Activated naive CD4-positive, alpha-beta T cell treated with anti-CD3 and anti-CD28 coated beads for 36 hours (primary cell): ENCODE measurements around the gene OSM. TPM values are rescaled to one million over a fixed set of nuclear protein-coding genes. Genes with fewer than 3 reads are reported as not detected.
A peak's percentile ranks its signal among the peaks of the same experiment; 100 is the strongest.

Experiments
- CTCF ChIA-PET: fragments of 350-600 bp; sonication (Branson Sonifier 250); formaldehyde crosslinking; loops from one replicate; lab custom pipeline; 2021; ENCODE audit warnings: antibody characterized with exemption; lab: Charles Lee
- DNase-seq: peaks from one replicate; pipeline ENCODE4 v3.0.0-alpha.2; 2020
- H3K27ac Mint-ChIP-seq: one replicate; pipeline ENCODE4 v1.8.0; 2021; ENCODE audit warnings: mild to moderate bottlenecking, mixed read lengths
- H3K27me3 Mint-ChIP-seq: one replicate; pipeline ENCODE4 v1.8.0; 2021; ENCODE audit warnings: low read depth, mixed read lengths
- H3K36me3 Mint-ChIP-seq: one replicate; pipeline ENCODE4 v1.8.0; 2021; ENCODE audit warnings: low read depth, mixed read lengths
- H3K4me1 Mint-ChIP-seq: one replicate; pipeline ENCODE4 v1.8.0; 2021; ENCODE audit warnings: low read depth, mixed read lengths
- H3K4me3 Mint-ChIP-seq: one replicate; pipeline ENCODE4 v1.8.0; 2021; ENCODE audit warnings: mild to moderate bottlenecking, moderate library complexity, mixed read lengths
- H3K9me3 Mint-ChIP-seq: one replicate; pipeline ENCODE4 v1.8.0; 2021; ENCODE audit warnings: mixed read lengths
- intact Hi-C: fragments of 100-400 bp; cut with micrococcal nuclease; formaldehyde crosslinking; loops from one replicate; pipeline ENCODE4 v1.15.1; 2023
- total RNA-seq, 2 experiments: library from RNA; stranded (reverse); gene quantifications; one replicate each; pipeline ENCODE4 v1.2.3, GENCODE V29; 2021

OSM gene
- total RNA-seq, 2 experiments from 2014 or later = 8.9 to 11.2 TPM

DNA sequence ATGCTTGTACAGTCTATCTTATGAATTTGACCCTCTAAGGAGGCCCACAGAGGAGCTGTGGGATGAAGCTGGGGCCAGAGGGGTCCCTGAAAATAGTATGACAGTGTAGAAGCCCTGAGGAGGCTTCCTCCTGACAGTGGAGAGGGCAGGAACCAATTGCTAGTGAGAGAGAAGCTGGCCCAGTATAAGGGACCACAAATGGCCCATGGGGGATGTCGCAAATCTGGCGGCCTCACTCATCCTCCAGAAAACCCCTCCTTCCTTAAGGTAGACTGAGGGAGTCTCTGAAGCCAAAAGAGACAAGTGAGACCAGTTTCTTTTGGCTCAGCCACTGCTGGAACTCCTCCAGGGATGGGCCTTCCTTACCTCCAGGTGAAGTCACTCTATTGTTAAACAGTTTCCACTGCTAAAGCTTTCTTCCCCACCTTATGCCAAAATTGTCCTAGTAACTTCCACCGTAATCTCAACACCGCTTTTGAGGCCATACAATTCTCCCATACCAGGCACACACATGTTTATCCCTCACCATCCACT lies 40.5 kb upstream of the OSM start:
- Mint-ChIP-seq H3K27ac (peak overlapping the region; percentile 97), H3K27me3 (no peaks in the 10 kb centered on the region), H3K9me3 (no peaks in the 10 kb centered on the region), H3K4me3 (peak overlapping the region; percentile 70), H3K36me3 (peaks cover 3% of the 10 kb centered on the region), H3K4me1 (peaks cover 98% of the 10 kb centered on the region)
- intact Hi-C loops = no loop called here
- CTCF ChIA-PET = interaction anchor here (2.6 to 3.6 kb wide), 2 partner anchors 17 to 19 kb away, joined by 8 to 10 read pairs; no protein-coding TSS in a partner anchor
- no peak for DNase-seq

DNA sequence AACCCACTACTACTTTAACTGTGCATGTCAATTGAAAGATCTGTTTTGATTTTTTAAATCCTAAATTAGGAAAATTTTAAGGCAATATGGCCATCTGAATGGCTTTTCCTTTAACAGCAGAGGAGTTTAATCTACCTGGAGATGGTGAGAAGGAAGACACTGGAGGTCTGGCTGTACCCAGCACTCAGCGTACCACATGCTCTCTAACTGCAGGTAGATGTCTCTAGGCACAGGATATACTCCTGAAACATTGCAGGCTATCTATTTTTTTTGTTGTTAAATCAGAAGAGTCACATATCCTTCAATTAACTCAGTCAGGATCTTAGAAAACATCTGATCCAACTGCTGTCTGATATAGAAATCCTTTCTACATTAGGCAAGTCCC lies 40.0 kb upstream of the OSM start:
- intact Hi-C loops = loop anchor here (1.0 kb wide), 2 partner anchors 9 to 50 kb away; partner anchors contain the start of gene SF3A1
- CTCF ChIA-PET = interaction anchor here (0.7 to 3.6 kb wide), 3 partner anchors 10 to 19 kb away, joined by 3 to 10 read pairs (median 8); no protein-coding TSS in a partner anchor
- Mint-ChIP-seq H3K4me1 (peaks cover 98% of the 10 kb centered on the region), H3K27me3 (no peaks in the 10 kb centered on the region), H3K36me3 (peaks cover 3% of the 10 kb centered on the region), H3K4me3 (peak overlapping the region; percentile 70), H3K27ac (peak overlapping the region; percentile 97), H3K9me3 (no peaks in the 10 kb centered on the region)
- no peak for DNase-seq

DNA sequence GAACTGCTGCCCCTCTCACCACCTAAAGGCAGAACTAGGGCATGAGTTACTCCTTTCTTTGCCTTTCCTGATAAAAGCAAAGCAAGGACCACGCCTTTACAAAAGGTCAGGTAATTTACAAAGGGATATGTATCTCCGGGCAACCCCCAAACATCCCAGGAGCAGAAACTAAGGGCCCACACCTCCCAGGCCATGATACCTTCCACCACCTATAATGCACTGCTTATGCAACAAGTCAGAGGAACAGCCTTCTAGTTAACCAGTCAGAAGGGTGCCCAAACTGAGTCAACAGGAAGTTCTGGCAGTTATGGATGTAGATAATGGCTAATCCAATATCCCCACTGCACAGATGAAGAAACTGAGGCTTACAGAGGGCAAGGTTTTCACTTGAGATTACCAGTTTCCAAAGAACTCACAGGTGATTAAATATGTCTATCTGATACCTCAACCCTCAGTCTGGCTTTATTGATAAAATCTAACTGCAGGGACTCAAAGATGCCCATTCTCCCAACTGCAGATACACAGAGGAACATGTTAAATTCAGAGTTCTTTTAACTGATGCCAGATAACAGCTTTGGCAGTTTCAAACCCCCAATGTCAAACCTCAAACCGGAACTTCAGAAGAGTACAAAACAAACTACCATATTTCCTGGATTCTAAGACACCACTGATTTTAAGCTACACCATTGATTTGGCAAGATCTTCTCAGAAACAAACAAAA lies 39.4 kb upstream of the OSM start:
- H3K27me3 Mint-ChIP-seq = no peaks in the 10 kb centered on the region
- H3K9me3 Mint-ChIP-seq = no peaks in the 10 kb centered on the region
- peaks cover 7% of the 10 kb centered on the region for H3K36me3 Mint-ChIP-seq
- H3K27ac Mint-ChIP-seq = peak overlapping the region; percentile 97
- peak; percentile 62 for DNase-seq
- peaks cover 98% of the 10 kb centered on the region for H3K4me1 Mint-ChIP-seq
- peak overlapping the region; percentile 70 for H3K4me3 Mint-ChIP-seq
- CTCF ChIA-PET = interaction anchor here (0.7 to 3.6 kb wide), 3 partner anchors 11 to 18 kb away, joined by 3 to 10 read pairs (median 8); no protein-coding TSS in a partner anchor
- intact Hi-C loops = loop anchor here (1.0 to 2.0 kb wide), 4 partner anchors 9 to 50 kb away; partner anchors contain the start of genes CASTOR1, SF3A1 and TBC1D10A

DNA sequence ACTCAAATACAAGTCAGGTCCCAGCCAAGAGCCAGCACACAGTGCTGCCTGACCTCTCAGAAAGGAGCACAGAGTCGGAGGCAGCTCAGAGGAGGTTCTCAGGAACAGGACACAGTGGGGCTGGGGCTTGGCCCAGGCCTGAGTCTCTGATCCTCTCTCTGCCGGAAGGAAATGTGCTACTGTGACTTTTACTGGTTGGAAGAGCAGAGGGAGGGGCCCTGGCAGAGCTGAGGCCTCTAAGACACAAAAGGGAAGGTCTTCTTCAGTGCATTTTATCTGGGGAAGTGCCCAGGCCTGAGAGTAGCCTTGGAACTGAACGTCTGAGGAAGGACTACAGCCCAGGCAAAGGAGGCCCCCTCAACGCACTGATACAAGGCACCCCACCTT lies 38.9 kb upstream of the OSM start:
- intact Hi-C loops = loop anchor here (1.0 to 2.0 kb wide), 2 partner anchors 17 to 21 kb away; partner anchors contain the start of genes CASTOR1 and TBC1D10A
- Mint-ChIP-seq H3K27ac (peak overlapping the region; percentile 97), H3K4me3 (peak overlapping the region; percentile 70), H3K36me3 (peaks cover 7% of the 10 kb centered on the region), H3K9me3 (no peaks in the 10 kb centered on the region), H3K4me1 (peaks cover 98% of the 10 kb centered on the region), H3K27me3 (no peaks in the 10 kb centered on the region)
- DNase-seq = peak; percentile 78
- CTCF ChIA-PET = no interaction called here

DNA sequence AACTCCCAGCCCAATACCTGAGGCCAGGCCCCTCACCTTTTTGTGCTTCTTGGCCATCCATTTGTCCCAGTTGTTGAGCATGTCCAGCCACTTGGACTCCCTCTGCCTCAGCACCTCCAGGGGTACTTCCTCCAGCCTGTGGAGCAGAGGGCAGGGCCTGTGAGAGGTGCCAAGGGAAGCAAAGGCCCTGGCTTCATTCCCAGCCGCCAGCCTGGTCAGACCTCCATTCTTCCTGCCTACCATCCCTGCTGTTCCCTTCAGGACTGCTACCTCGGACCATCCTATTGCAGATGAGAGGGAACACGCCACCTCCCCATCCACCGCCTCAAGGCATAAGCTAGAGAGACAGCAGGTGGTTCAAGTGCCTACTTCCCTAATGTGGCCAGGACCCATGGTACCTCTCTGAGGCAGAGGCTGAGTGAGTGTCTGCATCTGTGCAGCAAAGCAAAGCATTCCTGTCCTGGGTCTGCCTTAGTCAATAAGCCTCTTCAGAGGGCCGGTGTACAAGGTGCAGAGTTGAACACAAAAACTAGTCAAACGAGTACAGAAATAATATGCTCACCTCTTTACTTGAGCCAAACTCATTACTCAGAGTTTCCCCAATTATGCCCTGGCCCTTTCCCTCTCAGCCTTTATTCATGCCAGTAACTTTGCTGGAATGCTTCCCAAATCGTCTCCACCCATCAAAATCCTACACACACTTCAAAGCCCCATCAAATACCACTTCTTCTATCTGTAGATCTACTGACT lies 38.0 kb upstream of the OSM start:
- Mint-ChIP-seq H3K9me3 (no peaks in the 10 kb centered on the region), H3K4me1 (peaks cover 97% of the 10 kb centered on the region), H3K27me3 (no peaks in the 10 kb centered on the region), H3K27ac (peak overlapping the region; percentile 97), H3K4me3 (peak overlapping the region; percentile 70), H3K36me3 (peaks cover 7% of the 10 kb centered on the region)
- intact Hi-C loops = loop anchor here (1.0 to 2.0 kb wide), 2 partner anchors 16 to 22 kb away; partner anchors contain the start of genes CASTOR1 and TBC1D10A
- no peak for DNase-seq
- CTCF ChIA-PET = interaction anchor here (0.5 to 0.7 kb wide), 2 partner anchors 54 to 70 kb away, joined by 3 read pairs; no protein-coding TSS in a partner anchor

DNA sequence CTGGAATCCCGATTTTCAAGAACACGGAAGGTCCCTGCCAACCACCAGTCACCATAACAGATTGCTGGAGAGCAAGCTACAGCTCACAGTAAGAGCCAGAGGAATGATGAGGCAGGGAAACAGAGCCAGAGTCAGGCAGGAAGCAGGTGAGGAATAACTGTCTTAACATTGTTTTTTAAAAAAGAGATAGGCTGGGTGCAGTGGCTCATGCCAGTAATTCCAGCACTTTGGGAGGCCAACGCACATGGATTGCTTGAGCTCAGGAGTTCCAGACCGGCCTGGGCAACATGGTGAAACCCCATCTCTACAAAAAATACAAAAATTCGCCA lies 36.1 kb upstream of the OSM start:
- Mint-ChIP-seq H3K27me3 (no peaks in the 10 kb centered on the region), H3K4me1 (peaks cover 96% of the 10 kb centered on the region), H3K4me3 (peak overlapping the region; percentile 30), H3K36me3 (peaks cover 8% of the 10 kb centered on the region), H3K9me3 (no peaks in the 10 kb centered on the region), H3K27ac (peak overlapping the region; percentile 97)
- CTCF ChIA-PET = interaction anchor here (1.1 to 1.9 kb wide), 4 partner anchors 10 to 88 kb away, joined by 3 to 10 read pairs (median 4); no protein-coding TSS in a partner anchor
- DNase-seq = no peak
- intact Hi-C loops = no loop called here

DNA sequence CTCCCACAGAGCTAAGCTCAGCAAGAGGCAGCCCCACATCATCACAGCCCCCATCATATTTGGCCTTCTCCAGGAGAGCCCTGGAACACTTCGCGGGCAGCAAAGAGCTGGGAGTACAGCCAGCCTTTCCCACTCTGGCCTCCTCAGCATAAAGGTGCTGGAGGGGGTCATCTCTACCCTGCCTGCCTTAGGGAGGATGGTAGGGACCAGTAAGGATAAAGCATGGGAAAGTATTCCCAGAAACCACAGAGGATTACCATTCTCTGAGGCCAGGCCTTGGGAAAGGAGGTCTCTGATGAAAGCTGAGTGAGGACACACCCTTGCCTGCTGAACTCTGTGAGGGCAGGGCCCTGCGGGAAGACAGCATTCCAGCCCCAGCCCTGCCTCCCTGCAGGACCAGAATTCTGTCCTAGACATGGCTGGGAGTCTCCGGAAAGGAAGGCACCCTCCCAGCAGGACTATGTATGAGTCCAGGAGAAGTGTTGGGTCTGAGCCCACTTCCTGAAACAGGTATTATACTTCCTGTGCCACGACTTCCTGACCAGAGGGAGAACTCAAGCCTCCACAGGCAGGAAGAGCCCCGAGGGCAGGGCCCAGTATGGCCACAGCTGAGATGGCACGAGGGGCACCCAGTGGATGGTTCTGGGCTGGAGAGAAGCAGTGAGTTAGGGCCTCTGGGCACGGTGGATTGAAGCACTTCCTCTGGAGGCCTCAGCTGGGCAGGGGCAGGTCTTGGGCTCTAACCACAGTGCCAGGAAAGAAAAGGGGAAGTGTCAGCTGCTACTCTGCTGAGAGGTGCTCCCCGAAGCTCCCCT lies 35.6 kb upstream of the OSM start:
- Mint-ChIP-seq H3K4me3 (peak overlapping the region; percentile 30), H3K36me3 (peaks cover 8% of the 10 kb centered on the region), H3K9me3 (no peaks in the 10 kb centered on the region), H3K27me3 (no peaks in the 10 kb centered on the region), H3K27ac (peak overlapping the region; percentile 97), H3K4me1 (peaks cover 98% of the 10 kb centered on the region)
- intact Hi-C loops = no loop called here
- CTCF ChIA-PET = interaction anchor here (0.6 to 1.9 kb wide), 6 partner anchors 11 to 123 kb away, joined by 3 to 10 read pairs (median 4); partner anchors contain the start of gene MTFP1
- DNase-seq = peak; percentile 42

DNA sequence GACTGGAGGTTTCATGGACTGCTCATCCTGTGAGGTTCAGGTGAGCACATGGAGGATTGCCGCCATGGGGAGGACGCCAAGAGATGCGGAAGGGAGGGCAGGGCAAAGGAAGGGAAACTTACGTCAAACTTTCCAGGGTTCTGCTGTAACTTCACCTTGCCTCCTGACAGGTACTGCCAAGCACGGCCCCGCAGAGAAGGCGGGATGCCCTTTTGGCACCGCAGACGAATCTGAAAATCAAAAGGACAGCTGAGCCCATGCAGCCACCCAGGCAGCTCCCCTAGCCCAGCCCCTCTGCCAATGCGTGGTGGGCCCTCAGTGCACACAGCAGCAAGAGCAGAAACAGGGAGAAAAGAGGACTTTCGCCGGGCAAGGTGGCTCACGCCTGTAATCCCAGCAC lies 32.7 kb upstream of the OSM start:
- Mint-ChIP-seq H3K36me3 (peaks cover 8% of the 10 kb centered on the region), H3K4me1 (peaks cover 90% of the 10 kb centered on the region), H3K4me3 (no peak overlapping the region), H3K27ac (peak overlapping the region; percentile 70), H3K27me3 (no peaks in the 10 kb centered on the region), H3K9me3 (no peaks in the 10 kb centered on the region)
- no peak for DNase-seq
- CTCF ChIA-PET = interaction anchor here (1.0 to 1.4 kb wide), 2 partner anchors 11 to 24 kb away, joined by 4 to 5 read pairs; no protein-coding TSS in a partner anchor
- intact Hi-C loops = no loop called here

DNA sequence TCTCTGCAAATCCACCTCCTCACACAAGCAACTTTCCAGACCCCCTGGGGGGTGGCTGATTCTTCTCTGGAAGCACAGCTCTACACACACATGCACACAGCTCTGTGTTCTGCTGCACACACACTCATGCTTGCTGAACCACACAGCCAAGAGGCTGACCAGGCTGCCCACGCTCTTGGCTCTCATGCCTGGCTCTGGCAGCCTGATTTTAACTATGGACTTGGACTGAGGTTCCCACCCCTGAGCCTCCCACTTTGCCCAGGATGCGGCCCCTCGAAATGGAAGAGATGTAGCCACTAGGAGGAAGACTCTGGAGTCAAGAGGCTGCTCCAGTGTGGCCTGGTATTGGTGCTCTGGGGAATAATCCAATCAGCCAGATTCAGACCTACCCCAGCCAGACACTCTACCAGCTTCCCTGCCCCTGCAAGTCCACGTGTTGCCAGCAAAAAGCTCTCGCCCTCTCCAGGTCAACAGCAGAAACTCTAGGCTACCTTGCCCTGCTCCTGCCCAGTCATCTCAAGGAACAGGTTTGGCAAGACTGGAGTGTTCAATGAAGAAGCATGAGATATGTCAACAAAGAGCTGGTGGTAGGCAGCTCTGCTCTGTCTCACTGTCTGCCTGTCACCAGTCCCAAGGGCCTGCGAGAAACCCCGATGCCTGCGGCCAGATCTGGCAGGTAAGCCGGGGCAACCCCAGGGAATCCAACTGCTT lies 31.5 kb upstream of the OSM start:
- DNase-seq = no peak
- Mint-ChIP-seq H3K4me3 (no peak overlapping the region), H3K4me1 (peaks cover 83% of the 10 kb centered on the region), H3K36me3 (peaks cover 12% of the 10 kb centered on the region), H3K27me3 (no peaks in the 10 kb centered on the region), H3K9me3 (no peaks in the 10 kb centered on the region), H3K27ac (peak overlapping the region; percentile 72)
- intact Hi-C loops = no loop called here
- CTCF ChIA-PET = interaction anchor here (0.6 to 3.6 kb wide), 2 partner anchors 11 to 24 kb away, joined by 4 to 20 read pairs; no protein-coding TSS in a partner anchor

DNA sequence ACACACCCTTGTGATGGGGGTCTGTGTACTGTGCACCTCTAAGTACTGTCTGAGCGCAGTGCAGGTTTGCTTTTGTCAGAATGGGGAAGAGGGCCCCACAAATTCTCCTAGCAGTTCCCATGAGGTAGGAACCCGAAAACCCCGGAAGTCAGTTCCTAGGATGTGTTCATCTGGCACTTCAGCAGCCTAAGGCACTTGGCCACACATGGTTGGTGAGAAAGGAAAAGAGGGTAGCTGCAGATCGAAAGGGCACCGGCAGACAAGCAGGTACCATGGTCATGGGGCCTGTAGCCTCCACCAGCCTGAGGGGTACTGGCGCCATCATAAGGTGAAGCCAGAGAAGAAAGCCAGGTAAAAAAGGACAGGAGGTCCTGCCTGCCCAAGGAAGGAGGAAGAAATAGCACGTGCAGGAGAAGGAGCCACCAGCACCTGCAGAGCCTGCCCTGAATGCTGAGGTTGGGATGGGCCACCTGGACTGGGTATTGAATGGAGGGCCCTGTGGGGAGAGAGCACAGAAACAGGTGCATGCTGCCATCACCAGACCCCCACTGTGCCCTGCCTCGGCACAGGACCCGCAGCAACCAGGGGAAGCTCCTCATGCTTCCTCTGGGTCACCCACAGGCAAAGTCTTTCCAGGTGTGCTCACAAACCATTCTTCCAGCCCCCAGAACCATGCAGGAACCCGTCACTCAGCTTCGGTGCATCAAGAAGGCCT lies 30.8 kb upstream of the OSM start:
- intact Hi-C loops = no loop called here
- peaks cover 9% of the 10 kb centered on the region for H3K36me3 Mint-ChIP-seq
- no peak overlapping the region for H3K4me3 Mint-ChIP-seq
- no peaks in the 10 kb centered on the region for H3K27me3 Mint-ChIP-seq
- no peak for DNase-seq
- H3K27ac Mint-ChIP-seq = peak overlapping the region; percentile 72
- peaks cover 76% of the 10 kb centered on the region for H3K4me1 Mint-ChIP-seq
- no peaks in the 10 kb centered on the region for H3K9me3 Mint-ChIP-seq
- CTCF ChIA-PET = interaction anchor here (0.6 to 3.6 kb wide), 2 partner anchors 10 to 25 kb away, joined by 4 to 20 read pairs; no protein-coding TSS in a partner anchor
